B cell (primary cell): ENCODE measurements around the gene PRCC.

Experiments used
- CTCF ChIP-seq: fragments of 200-600 bp; IDR thresholded peaks from one replicate; pipeline ENCODE4 v1.8.0; 2022; ENCODE audit warnings: antibody characterized with exemption, mild to moderate bottlenecking
- EZH2 ChIP-seq: IDR thresholded peaks from 2 replicates; pipeline ENCODE4 v1.6.1; 2012; ENCODE audit warnings: borderline replicate concordance, low read depth, mild to moderate bottlenecking, moderate library complexity, low read length; ENCODE audit not compliant: insufficient read depth, poor library complexity, severe bottlenecking

DNA sequence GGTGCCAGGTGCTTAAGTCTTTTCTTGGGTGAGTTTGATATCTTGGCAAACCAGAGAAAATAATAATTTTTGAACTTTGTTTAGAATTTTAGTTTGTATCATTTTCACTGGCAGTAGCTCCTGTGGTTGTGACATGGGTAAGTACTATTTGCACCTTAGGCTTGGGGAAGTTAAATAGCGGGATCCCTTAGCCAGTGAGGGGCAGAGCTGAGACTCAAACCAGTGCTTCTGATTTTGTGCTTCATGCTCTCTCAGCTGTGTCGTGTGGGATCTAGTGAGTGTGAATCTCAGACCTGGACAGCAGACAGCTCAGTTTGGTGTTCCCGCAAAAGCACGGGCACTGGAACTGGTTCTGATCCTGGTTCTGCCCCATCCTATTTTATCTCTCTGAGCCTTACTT, 9.6 kb downstream of the PRCC start:
- no peak for TF ChIP-seq CTCF
- TF ChIP-seq EZH2, result no peak
